ENCODE results near the gene TM9SF1. TPM values are rescaled to one million over a fixed set of nuclear protein-coding genes. Genes with fewer than 3 reads are reported as not detected.

TM9SF1 gene
- total RNA-seq, 4 donors from 2014 or later = 92.0 to 114 (median 107) TPM

GRCh38 chr14:24194186-24194872 is 912 bp downstream of the TM9SF1 start:
- H3K36me3 ChIP-seq = peaks cover 11 to 17% of the 10 kb centered on the region in 2 donors
- H3K27ac ChIP-seq = peak overlapping the region in 2 of 3 donors; percentile 94 to 98
- peak overlapping the region in 2 of 3 donors; percentile 94 to 100 for H3K4me3 ChIP-seq (replicated peaks in 1 of 3)
- DNase-seq = no peak
- peaks cover 17 to 31% of the 10 kb centered on the region in 2 donors for H3K4me1 ChIP-seq
- intact Hi-C loops (cut with DNase I) = no loop called here
- WGBS, 2 donors = 83 to 87% methylated on average over 7 of the region's 7 CpGs
- TF ChIP-seq POLR2A (IDR thresholded peaks at IDR 0.05) (no peak), CTCF (IDR thresholded peaks at IDR 0.05) (no peak)
- H3K27me3 ChIP-seq = no peaks in the 10 kb centered on the region
- no peaks in the 10 kb centered on the region for H3K9me3 ChIP-seq

GRCh38 chr14:24192933-24193332 is 2.3 kb downstream of the TM9SF1 start:
- TF ChIP-seq CTCF (IDR thresholded peaks at IDR 0.05) (no peak), POLR2A (IDR thresholded peaks at IDR 0.05) (no peak)
- H3K36me3 ChIP-seq = peaks cover 11 to 17% of the 10 kb centered on the region in 2 donors
- 92 to 95% methylated on average over 15 of the region's 15 CpGs for WGBS, 2 donors
- no peaks in the 10 kb centered on the region for H3K27me3 ChIP-seq
- no peak overlapping the region for H3K27ac ChIP-seq
- DNase-seq = no peak
- no peaks in the 10 kb centered on the region for H3K9me3 ChIP-seq
- intact Hi-C loops (cut with DNase I) = no loop called here
- peaks cover 19 to 31% of the 10 kb centered on the region in 2 donors for H3K4me1 ChIP-seq
- H3K4me3 ChIP-seq (replicated peaks in 1 of 3) = no peak overlapping the region

DNA sequence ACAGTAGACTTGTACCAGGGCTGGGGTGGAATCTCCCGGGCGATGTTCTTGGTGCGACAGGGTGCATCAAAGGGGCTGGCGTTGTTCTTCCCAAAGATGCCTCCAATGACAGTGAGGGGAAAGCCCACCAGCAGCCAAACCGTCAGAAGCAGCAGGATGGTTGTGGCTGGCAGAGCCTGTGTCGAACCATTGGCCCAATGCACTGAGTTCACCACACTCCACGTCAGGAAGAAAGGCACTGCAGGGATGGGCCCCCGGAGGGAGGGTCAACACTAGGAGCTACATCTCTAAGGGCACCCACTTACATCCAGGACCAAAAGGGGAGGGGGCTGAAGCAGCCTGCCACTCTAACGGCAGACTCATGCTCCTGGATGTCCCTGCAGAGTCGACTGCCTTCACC is 4.8 kb downstream of the TM9SF1 start:
- Histone ChIP-seq H3K27ac (no peak overlapping the region), H3K4me3 (replicated peaks in 1 of 3) (no peak overlapping the region), H3K27me3 (no peaks in the 10 kb centered on the region), H3K9me3 (no peaks in the 10 kb centered on the region), H3K36me3 (peaks cover 22 to 26% of the 10 kb centered on the region in 2 donors), H3K4me1 (peaks cover 19 to 25% of the 10 kb centered on the region in 2 donors)
- WGBS, 2 donors = 89 to 94% methylated on average over 10 of the region's 10 CpGs
- no peak for DNase-seq
- no peak for TF ChIP-seq POLR2A (IDR thresholded peaks at IDR 0.05)
- no peak for TF ChIP-seq CTCF (IDR thresholded peaks at IDR 0.05)
- intact Hi-C loops (cut with DNase I) = no loop called here

DNA sequence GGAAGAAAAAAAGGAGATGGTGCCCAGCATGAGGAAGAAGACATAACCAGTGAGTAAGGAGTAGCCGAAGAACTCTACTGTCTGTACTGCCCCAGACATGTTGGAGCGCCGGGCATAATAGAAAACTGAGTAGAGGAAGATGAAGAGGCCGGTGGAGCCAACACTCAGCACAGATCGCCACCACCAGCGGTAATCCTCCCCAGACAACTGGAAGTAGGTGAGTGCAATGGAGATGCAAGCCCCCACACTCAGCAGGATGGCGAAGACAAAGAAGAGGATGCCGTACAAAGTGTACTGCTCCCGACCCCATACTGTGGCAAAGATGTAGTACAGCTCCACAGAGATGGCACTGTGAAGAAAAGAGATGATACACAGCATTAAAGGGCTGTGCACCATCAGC is 5.8 kb downstream of the TM9SF1 start:
- H3K27ac ChIP-seq = peak overlapping the region in 1 of 3 donors; percentile 1
- intact Hi-C loops (cut with DNase I) = no loop called here
- no peaks in the 10 kb centered on the region for H3K9me3 ChIP-seq
- H3K4me1 ChIP-seq = peaks cover 13 to 20% of the 10 kb centered on the region in 2 donors
- no peak for DNase-seq
- no peaks in the 10 kb centered on the region for H3K27me3 ChIP-seq
- no peak overlapping the region for H3K4me3 ChIP-seq (replicated peaks in 1 of 3)
- TF ChIP-seq CTCF (IDR thresholded peaks at IDR 0.05) (no peak), POLR2A (IDR thresholded peaks at IDR 0.05) (no peak)
- peaks cover 30 to 31% of the 10 kb centered on the region in 2 donors for H3K36me3 ChIP-seq
- WGBS, 2 donors = 87 to 92% methylated on average over 9 of the region's 9 CpGs

- intact Hi-C loops (cut with DNase I) = no loop called here
- WGBS, 2 donors = 1 to 2% methylated on average over 3 of the region's 3 CpGs
- Histone ChIP-seq H3K4me3 (replicated peaks in 1 of 3) (no peak overlapping the region), H3K27ac (peak overlapping the region in 1 of 3 donors; percentile 1), H3K4me1 (peaks cover 9 to 16% of the 10 kb centered on the region in 2 donors), H3K27me3 (no peaks in the 10 kb centered on the region), H3K36me3 (peaks cover 34 to 36% of the 10 kb centered on the region in 2 donors), H3K9me3 (no peaks in the 10 kb centered on the region)
- DNase-seq = no peak
- TF ChIP-seq POLR2A (IDR thresholded peaks at IDR 0.05) (no peak), CTCF (IDR thresholded peaks at IDR 0.05) (no peak)
These were observed 6.2 kb downstream of the TM9SF1 start for GRCh38 chr14:24189059-24189375.

Data from thyroid gland (tissue), 4 donors.